Kidney (tissue), 14 donors: ENCODE results near the gene PVALEF. TPM values are rescaled to one million over a fixed set of nuclear protein-coding genes. Genes with fewer than 3 reads are reported as not detected.

Experiments used
- DNase-seq, 5 donors: peaks; one replicate each; pipeline ENCODE4 v3.0.0-alpha.2; 2013 to 2020
- FAIRE-seq: peaks from 2 replicates; lab custom pipeline; 2012; peaks lifted over from hg19 to GRCh38; lab: Jason Lieb, UNC
- H3K27ac ChIP-seq, 2 donors: one replicate each; pipeline ENCODE4 v1.7.0; 2013; ENCODE audit warnings: low read depth in 2 of 2, low read length in 2 of 2, inconsistent platforms in 1 of 2
- H3K27me3 ChIP-seq: one replicate; pipeline ENCODE4 v1.7.1; 2013; ENCODE audit warnings: low read length, inconsistent platforms; ENCODE audit not compliant: control insufficient read depth, insufficient read depth
- H3K36me3 ChIP-seq, 3 donors: one replicate each; pipeline versions ENCODE4 v1.7.0 to v1.7.1; 2013; ENCODE audit warnings: low read length in 3 of 3, control low read depth in 1 of 3, inconsistent platforms in 1 of 3; ENCODE audit not compliant: insufficient read depth in 3 of 3, control insufficient read depth in 2 of 3
- H3K4me1 ChIP-seq, 3 donors: one replicate each; pipeline versions ENCODE4 v1.7.0 to v1.7.1; 2013; ENCODE audit warnings: low read length in 3 of 3, inconsistent platforms in 1 of 3, low read depth in 1 of 3; ENCODE audit not compliant: control insufficient read depth in 2 of 3, insufficient read depth in 2 of 3
- H3K4me3 ChIP-seq, 3 donors: one replicate each; pipeline versions ENCODE4 v1.7.0 to v1.8.1; 2013; ENCODE audit warnings: low read length in 3 of 3, control low read depth in 1 of 3, inconsistent platforms in 1 of 3
- H3K9ac ChIP-seq, 3 donors: one replicate each; pipeline versions ENCODE4 v1.7.0 to v1.7.1; 2013; ENCODE audit warnings: low read length in 3 of 3, control low read depth in 1 of 3, inconsistent platforms in 1 of 3
- H3K9me3 ChIP-seq, 3 donors: one replicate each; pipeline versions ENCODE4 v1.7.0 to v1.7.1; 2013; ENCODE audit warnings: low read length in 3 of 3, control low read depth in 1 of 3, inconsistent platforms in 1 of 3; ENCODE audit not compliant: control insufficient read depth in 2 of 3, insufficient read depth in 1 of 3
- CTCF ChIP-seq: IDR thresholded peaks from 3 replicates; pipeline ENCODE4 v1.5.1; 2012; ENCODE audit warnings: mild to moderate bottlenecking, moderate library complexity, borderline replicate concordance; ENCODE audit not compliant: insufficient read depth; ENCODE audit errors: extremely low read depth
- intact Hi-C: fragments of 100-400 bp; cut with DNase I; formaldehyde crosslinking; loops from one replicate; pipeline ENCODE4 v1.11.1; 2022
- microRNA-seq: library from miRNA; unstranded; fragments of <30 nt; microRNA quantifications from one replicate; pipeline ENCODE4 v1.2.0, GENCODE V29; 2020
- polyA plus RNA-seq: library from polyadenylated mRNA; stranded (reverse); fragments of 350-450 nt; fragmentation: Illumina TruSeq; extraction: RNeasy Lipid Tissue Mini Kit (QIAGEN cat#74804); gene quantifications from one replicate; pipeline ENCODE4 v1.2.3, GENCODE V29; 2014; ENCODE audit warnings: low read depth, low replicate concordance; ENCODE audit not compliant: insufficient read depth
- total RNA-seq: library from RNA; stranded (reverse); fragmentation: NEBNext Ultra II Directional; extraction: Animal tissue kit (Norgen Biotek cat#: 25700); gene quantifications from one replicate; pipeline ENCODE4 v1.2.1, GENCODE V29; 2021
- donor health status: control.
- donor health status: control.
- donor health status: control.
- donor health status: control.
- donor health status: control.
- donor health status: DM: yes; HTN: yes; CAD: no.
- donor health status: Normal renal cell carcinoma (clear cell type).

PVALEF gene
- total and polyA plus RNA-seq, 2 donors from 2014 or later = not detected

GRCh38 chr17:81230043-81230820, 64.9 kb downstream of the PVALEF start:
- H3K9me3 ChIP-seq = no peaks in the 10 kb centered on the region
- TF ChIP-seq CTCF = no peak
- no peak overlapping the region for H3K4me3 ChIP-seq
- DNase-seq (peak in 1 of 5 donors; percentile 78), FAIRE-seq (no peak)
- H3K27ac ChIP-seq = no peak overlapping the region
- H3K27me3 ChIP-seq = no peaks in the 10 kb centered on the region
- intact Hi-C loops = no loop called here
- no peak overlapping the region for H3K9ac ChIP-seq
- peaks cover 5 to 10% (median 5%) of the 10 kb centered on the region in 3 donors for H3K36me3 ChIP-seq
- no peaks in the 10 kb centered on the region for H3K4me1 ChIP-seq

DNA sequence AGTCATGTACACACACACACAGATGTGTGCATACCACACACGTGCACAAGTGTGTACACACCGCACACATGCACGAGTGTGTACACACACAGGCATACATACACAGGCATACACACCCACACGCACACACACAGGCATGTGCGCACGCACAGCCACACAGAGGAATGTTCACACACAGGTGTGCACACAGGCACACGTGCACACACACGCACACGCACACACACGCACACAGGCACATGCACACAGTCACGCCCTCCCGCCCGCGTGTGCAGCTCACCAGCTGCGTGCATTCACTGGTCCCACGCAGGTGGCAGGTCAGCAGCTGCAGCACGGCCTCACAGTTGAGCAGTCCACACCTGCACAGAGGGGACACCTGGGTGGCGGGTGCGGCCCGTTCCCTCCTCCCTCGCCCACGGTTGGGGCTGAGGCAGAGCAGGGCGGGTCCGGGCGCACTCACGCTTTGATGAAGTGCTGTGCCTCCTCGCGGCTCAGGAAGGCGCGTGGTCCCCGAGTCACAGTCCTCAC, 65.9 kb downstream of the PVALEF start:
- H3K9ac ChIP-seq = no peak overlapping the region
- peaks cover 5 to 10% (median 5%) of the 10 kb centered on the region in 3 donors for H3K36me3 ChIP-seq
- FAIRE-seq = no peak
- H3K4me3 ChIP-seq = no peak overlapping the region
- H3K27ac ChIP-seq = no peak overlapping the region
- no peaks in the 10 kb centered on the region for H3K9me3 ChIP-seq
- no peaks in the 10 kb centered on the region for H3K4me1 ChIP-seq
- no peaks in the 10 kb centered on the region for H3K27me3 ChIP-seq
- no peak for TF ChIP-seq CTCF
- peak in 1 of 5 donors; percentile 75 for DNase-seq
- intact Hi-C loops = no loop called here

GRCh38 chr17:81231766-81232581, 66.7 kb downstream of the PVALEF start:
- peak in 1 of 5 donors; percentile 70 for DNase-seq
- Histone ChIP-seq H3K9me3 (no peaks in the 10 kb centered on the region), H3K4me3 (no peak overlapping the region), H3K4me1 (no peaks in the 10 kb centered on the region), H3K27ac (no peak overlapping the region), H3K27me3 (no peaks in the 10 kb centered on the region), H3K36me3 (peaks cover 5 to 10% (median 5%) of the 10 kb centered on the region in 3 donors), H3K9ac (no peak overlapping the region)
- TF ChIP-seq CTCF = no peak
- intact Hi-C loops = no loop called here
- no peak for FAIRE-seq

Small RNA genes lying within 50 kb of the gene (microRNA-seq; reads per million reads assigned to microRNA genes)
- gene MIR1250 = not detected
- gene MIR3065 = not detected
- gene MIR338 = not detected
- gene MIR657 = not detected

Other genes starting within 250 kb of the PVALEF start
- 28.0 TPM for gene CHMP6, start 173.7 kb upstream of the PVALEF start, total RNA-seq
- gene CHMP6, start 173.7 kb upstream of the PVALEF start, polyA plus RNA-seq = 34.1 TPM
- 45.8 TPM for gene BAIAP2, start 130.4 kb upstream of the PVALEF start, total RNA-seq
- 44.5 TPM for gene BAIAP2, start 130.4 kb upstream of the PVALEF start, polyA plus RNA-seq
- gene AATK, start 714 bp downstream of the PVALEF start, total RNA-seq = 4.2 TPM
- gene AATK, start 714 bp downstream of the PVALEF start, polyA plus RNA-seq = 0.65 TPM
- gene CEP131, start 57.5 kb downstream of the PVALEF start, total RNA-seq = 7.5 TPM
- gene CEP131, start 57.5 kb downstream of the PVALEF start, polyA plus RNA-seq = 6.9 TPM
- 42.8 TPM for gene TEPSIN, start 73.5 kb downstream of the PVALEF start, total RNA-seq
- 13.9 TPM for gene TEPSIN, start 73.5 kb downstream of the PVALEF start, polyA plus RNA-seq
- gene NDUFAF8, start 73.8 kb downstream of the PVALEF start, total RNA-seq = 38.6 TPM
- gene NDUFAF8, start 73.8 kb downstream of the PVALEF start, polyA plus RNA-seq = 134 TPM
- 89.7 TPM for gene SLC38A10, start 129.8 kb downstream of the PVALEF start, total RNA-seq
- gene SLC38A10, start 129.8 kb downstream of the PVALEF start, polyA plus RNA-seq = 72.7 TPM
- gene BAHCC1, start 229.9 kb downstream of the PVALEF start, total RNA-seq = 20.5 TPM
- gene BAHCC1, start 229.9 kb downstream of the PVALEF start, polyA plus RNA-seq = 2.6 TPM